HG03342 (cell line): ENCODE data around the gene ITPR2.
A peak's percentile ranks its signal among the peaks of the same experiment; 100 is the strongest.

Source experiments
- ATAC-seq: cut with Tn5 transposase; IDR thresholded peaks from one replicate; pipeline ENCODE4 v1.9.1; 2021; ENCODE audit warnings: mild to moderate bottlenecking, moderate library complexity; ENCODE audit not compliant: unreplicated experiment

Gene ITPR2

DNA sequence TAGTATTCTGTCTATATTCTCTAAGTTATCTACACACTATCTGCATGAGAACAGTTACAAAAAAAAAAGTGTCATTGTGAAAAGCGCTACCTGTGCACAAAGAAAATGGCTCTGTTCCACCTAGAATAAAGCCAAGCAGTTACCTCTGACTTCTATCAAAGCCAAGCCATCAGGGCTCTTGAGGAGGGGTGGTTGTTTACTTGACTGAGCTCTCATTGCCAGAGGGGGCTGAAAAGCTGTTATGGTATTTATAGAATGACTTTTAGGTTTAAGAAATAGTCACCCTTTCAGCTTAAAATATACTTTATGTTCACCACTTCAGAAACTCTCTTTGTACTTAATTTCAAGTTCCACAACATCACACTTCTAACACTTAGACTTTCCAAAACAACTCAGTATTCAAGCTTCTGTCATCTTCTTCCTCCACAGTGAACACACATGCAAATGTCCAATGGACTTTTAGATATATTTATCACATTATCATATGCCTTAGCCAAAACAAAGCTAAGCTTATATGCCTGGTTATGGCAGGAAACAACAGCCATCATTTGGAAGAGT, 7.5 kb downstream of the ITPR2 start:
- ATAC-seq, result no peak

DNA sequence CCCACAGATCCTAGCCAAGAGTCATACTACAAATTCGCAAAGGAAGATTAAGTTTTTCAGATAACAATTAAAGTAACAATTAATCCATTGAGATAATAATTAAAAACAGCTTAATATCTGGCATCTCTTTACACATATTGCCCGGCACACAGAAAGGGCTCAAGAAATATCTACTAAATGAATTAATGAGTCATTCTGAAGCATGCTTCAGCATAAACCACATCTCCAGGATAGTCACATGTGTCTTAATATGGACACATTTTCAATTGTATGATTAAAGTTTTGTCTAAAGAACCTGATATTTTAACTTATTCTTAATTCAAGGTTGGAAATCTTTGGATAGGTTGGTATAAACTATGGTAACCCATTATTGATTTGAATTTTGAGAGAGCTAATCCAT, 9.6 kb downstream of the ITPR2 start:
- ATAC-seq, result no peak

DNA sequence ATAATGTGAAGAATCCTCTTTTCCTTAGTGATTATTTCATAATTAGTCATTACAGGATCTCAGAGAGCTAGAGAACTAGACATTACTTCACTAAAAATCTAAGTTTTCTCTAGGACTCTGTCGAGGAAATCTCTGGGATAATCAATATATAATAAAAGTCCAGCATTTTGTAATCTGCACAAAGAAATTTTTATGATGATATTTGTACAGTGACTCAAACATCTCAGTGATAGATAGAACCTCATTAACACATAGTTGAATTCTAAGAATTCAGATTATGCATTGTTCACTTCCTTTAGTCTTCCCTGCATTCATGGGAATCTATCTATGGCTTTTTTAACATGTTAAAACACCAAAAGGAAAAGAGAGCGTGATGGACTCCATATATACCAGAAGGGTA, 11.0 kb downstream of the ITPR2 start:
- no peak for ATAC-seq

DNA sequence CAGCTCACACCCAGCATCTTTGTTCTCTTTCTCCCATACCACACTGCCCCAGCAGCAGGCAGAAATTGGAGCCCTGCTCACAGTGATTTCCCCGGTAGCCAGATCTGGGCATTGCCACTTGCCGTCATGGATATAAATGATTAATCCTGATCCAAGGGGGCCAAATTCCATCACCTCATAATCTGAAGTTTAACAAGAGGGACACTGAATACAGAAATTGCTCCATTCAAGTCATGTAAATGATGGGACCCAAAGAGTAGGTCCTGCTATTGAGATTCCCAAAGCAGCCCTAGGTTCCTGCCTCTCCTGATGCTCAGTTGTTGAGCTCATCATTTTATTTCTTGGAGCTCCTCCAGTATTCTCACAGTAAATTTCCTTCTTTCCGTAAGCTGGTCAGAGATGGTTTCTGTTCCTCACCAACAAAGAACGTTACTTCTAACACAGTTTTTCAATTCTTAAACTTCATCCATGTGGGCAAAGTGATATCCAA, 11.7 kb downstream of the ITPR2 start:
- ATAC-seq, result no peak

DNA sequence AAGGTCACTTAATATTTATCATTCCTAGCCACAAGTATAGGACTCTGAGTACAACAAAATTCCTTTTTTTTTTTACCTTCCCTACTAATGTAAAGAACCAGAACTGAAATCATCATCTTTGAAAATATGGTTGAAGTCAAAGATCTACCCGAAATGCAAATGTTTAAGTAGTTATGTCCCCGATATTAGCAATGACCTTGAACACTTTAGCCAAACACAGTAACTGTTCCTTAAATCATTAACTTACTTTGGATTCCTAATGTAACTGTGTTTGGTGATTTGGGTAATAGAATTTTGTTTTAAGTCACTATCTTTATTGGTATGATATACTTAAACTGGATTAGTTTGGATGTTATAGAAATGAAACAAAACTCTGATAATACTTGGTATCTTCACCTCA, 14.4 kb downstream of the ITPR2 start:
- ATAC-seq, result no peak

DNA sequence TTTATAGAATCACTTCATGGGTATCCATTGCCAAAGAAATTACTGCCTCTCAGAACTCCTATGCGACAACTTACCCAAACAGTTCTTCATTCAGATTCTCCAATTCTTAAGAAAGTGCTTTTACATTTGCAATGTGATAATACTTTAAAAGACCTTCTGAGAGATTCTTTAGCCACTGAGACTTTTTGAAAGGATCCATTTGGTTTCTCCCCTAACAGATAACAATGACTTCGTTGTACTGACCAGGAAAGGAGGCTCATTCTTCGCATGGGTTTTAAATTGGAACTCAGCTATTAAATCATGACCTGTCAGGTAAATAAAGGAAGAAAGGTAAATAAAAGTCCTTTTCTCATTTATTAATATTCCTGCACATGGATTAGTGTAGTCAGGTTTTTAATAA, 14.8 kb downstream of the ITPR2 start:
- no peak for ATAC-seq

DNA sequence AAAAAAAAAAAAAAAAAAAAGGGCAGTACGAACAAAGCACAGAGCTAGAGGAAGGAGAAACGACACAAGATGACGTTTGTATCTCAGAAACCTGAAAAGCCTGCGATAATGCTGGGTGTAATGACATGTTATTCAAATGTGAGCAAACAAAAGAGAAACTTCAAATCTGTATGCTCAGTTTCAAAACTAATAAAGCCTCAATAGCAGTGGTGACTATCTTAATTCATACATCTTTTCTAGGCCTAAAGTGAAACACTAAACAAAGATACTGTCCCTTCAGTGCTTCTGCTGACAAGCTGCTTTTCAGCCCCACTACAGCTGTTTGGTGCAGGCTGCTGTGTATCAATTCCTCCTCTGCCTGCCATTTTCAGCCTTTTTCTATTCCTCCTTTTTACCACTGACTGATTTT, 15.8 kb downstream of the ITPR2 start:
- peak; percentile 87 for ATAC-seq

DNA sequence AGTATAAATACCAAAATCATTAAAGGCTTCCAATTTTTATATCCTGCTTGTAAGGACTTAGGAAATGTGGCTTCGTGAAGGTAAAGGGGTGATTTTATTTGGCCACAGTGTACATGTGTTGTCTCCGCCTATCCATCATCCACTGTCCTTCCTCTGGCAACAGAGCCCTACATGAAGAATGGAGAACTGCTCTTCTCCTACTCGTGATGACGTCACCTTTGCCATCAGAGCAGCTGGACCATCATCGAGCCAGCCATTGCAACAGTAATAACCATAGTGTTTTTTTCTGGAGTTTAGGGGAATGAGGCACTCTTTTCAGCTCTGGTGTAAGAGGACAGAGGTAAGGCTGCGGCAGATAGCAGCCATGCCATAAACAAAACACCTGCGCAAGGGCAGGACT, 19.2 kb downstream of the ITPR2 start:
- no peak for ATAC-seq

DNA sequence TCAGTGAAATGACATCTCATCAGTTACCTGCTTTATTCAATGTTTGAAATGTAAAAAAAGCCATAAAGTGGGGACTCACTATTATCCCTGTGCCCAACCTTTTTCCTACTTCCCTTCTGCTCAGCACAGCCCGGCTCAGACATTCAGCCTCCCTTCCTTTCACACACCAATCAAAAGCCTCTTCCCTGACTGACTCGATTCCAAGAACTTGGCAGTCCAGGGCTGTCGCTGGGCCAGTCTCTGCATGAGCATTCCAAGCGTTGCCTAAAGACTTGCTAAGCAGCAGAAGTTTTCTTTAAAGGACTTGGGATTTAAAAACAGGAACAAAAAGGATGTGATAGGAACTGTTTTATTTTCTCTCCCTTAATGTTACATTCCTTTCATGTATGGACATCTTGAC, 22.7 kb downstream of the ITPR2 start:
- no peak for ATAC-seq

DNA sequence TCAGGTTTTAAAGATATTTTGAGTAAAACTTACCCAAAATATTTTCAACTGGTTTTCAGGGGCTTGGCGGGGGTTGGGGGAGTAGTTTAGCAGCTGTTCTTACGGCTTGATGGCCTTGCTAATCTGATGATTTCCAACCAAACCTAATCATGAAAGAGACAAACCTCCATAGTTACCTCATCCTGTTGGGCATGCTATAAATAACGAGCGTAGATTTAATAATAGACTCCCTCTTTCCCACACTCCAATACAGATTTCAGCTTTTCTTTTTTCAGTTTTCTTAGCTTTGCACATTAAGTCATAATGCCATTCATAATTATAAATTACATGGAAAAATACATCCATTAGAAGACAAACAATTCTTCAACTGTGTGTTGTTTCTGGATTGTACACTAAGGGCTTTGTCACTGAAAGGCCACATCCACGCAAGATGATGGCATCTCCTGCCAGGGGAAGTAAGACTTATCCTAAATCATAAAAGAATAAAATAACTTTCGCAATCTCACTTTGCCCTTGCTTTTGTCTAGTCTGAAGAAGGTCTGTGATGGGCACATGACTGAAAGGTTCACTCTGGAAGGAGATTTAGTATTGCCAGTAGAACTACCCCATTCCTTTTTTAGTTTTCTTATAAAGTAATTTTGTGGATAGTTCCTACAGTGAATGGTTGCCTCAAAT, 23.2 kb downstream of the ITPR2 start:
- ATAC-seq, result no peak

DNA sequence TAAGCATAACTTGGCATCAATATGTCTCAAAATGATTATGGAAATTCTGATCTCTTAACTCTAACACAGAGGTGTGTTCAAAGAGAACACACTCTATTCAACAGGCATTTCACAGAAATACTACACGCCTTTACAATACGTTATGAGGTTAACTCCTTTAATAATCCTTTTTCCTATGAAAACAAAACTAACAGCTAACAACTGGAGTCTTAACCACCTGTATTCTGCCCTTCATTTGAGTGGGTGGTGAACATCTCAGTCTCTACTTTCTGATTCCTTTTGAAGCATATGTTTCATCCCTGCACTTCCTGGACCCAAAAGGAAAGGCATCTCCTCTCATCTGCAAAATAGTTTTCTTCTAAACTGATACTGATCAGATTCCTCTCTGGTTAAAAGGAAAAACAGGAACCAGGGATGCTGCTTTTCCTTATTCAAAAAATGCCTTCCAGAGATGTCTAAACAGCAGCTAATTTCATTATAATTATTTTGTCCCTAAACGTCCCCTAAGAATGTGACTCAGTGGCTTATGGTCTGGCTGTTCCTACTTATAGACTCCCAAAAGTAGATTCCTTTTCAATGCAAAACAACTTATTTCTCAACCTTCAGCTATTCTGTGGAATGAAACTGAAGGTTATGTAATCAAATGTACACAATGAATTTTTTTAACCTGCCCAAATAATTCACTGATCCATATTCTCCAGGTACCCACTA, 24.1 kb downstream of the ITPR2 start:
- no peak for ATAC-seq

DNA sequence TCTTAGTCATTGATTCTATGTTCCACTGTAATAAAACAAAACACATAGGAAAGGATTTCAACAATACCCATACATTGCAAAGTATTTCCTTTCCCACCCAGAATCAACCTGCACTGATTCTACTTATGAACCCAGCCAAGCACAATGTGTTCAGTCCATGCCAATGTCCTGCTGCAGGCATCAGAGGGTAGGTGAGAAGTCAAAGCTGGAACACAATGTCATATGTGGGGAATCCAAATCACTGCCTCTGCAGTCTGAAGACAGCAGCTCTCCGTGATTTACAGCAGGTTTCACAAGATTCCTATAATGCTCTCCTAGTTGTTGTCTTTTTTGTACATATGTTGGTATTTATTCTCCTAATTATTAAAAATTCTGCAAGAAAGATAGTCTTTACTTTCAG, 25.7 kb downstream of the ITPR2 start:
- ATAC-seq, result no peak

DNA sequence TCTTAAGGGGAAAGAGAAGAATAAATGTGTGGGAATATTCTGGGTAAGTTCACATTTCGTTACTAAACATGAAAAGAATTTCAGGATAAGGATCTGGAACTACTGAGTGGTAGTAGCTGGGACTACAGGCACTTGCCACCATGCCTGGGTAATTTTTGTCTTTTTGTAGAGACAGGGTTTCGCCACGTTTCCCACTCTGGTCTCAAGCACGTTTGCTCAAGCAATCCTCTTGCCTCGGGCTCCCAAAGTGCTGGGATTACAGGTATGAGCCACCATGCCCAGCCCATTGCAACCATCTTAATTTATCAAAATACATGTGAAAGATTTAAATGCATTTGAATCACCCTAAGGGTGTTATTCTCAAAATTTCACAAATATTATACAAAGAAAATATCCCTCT, 26.4 kb downstream of the ITPR2 start:
- no peak for ATAC-seq

DNA sequence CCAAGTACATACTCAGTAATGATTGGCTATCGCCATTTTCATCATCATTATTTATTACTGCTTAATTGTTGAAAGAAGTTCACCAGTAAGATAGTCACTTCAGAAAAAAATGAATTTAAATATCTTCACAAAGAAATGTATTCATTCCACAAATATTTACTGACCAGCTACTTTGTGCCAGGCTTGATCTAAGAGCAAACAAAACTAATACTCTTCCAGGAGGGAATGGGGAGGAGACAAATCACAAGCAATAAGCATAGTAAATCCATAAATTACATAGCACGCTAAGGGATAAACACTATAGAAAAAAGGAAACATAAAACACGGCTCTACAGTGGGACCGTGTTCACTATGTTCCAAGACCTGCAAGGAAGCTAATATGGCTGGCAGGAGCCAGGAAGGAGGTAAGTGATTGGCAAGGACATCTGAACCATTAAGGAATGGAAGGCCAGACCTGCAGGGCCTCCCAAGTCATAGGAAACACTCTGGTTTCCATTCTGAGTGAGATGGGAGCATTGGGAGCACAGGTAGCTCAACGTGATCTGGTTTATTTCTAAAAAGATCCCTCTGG, 27.5 kb downstream of the ITPR2 start:
- no peak for ATAC-seq

DNA sequence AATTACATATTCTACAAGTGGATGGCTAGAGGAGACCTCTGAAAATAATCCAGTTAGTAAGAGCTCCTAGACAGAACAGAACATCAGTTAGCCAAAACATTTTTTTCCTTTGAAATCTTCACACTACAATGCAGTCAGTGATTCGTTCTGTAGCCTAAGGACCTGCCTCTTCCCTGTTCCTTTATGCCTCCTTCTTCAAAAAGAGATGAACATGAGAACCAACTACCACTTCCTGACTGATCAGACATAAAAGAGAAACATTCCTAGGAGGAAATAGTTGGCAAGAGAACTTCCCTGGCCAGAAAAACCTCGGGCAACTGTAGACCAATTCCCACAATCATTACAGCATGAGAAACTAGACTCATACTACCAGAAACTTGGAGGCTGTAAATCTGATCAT, 29.4 kb downstream of the ITPR2 start:
- ATAC-seq, result no peak

DNA sequence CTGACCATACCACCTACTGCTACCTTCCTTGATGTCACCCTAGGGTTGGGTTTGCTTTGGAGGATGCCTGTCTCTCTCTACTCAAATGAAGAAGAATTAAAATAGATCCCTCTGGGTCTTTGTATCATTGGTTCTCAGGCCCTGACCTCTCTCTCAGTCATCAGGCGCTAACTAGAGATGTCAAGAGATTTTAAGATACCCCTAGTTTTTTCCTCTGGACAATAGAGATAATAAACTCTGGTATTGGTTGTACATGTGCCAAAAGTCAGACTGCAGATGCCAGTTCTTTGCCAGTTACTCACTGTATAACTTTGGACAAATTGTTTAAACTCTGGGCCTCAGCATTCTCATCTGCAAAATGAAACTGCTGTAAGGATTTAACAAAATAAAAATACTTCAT, 31.5 kb downstream of the ITPR2 start:
- no peak for ATAC-seq

DNA sequence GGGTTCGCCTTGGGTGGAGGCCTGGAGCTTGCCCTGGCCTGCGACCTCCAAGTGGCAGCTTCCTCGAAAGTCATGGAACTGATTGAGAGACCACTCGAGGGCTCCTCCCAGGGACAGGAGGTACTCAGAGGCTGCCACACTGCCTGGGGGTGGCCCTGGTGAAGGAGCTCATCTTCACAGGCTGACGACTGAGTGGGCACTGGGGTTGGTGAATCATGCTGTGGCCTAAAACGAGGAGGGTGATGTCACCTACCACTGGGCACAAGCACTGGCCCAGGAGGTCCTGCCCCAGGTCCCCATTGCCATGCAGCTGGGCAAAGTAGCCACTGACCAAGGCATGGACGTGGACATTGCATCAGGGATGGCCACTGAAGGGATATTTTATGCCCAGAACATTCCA, 32.1 kb downstream of the ITPR2 start:
- no peak for ATAC-seq

DNA sequence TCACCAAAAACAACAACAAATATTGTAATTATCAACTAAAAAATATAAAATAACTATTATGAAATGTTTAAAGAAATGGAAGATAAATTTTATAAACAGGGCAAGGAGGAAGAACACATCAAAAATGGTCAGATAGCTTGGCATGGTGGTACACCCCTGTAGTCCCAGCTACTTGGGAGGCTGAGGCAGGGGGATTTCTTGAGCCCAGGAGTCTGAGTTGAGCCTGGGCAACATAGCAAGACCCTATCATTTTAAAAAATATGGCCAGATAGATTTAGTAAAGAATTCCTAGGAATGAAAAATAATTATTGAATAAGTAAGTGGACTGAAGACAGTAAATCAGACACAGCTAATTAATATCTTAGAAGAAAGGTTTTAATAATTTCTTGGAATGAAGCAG, 32.6 kb downstream of the ITPR2 start:
- ATAC-seq, result no peak

DNA sequence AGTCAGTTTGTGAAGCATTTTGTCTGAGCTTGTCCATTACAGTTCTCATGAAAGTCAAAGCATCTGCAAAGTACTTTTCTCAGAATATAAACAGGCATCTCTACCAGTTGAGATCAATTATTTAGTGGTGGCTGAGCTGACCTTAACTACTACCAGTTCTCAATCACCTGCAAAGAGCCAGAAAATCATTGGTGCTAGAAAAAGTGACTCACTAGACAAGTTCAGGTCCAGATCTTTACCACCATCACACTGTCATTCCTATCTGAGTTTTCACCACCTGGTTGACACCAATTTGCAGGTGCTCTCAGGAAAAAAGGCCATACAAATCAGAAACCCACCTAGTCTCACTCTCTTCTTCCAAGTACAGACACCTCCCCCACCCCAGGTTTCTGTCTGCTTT, 33.3 kb downstream of the ITPR2 start:
- ATAC-seq, result no peak

DNA sequence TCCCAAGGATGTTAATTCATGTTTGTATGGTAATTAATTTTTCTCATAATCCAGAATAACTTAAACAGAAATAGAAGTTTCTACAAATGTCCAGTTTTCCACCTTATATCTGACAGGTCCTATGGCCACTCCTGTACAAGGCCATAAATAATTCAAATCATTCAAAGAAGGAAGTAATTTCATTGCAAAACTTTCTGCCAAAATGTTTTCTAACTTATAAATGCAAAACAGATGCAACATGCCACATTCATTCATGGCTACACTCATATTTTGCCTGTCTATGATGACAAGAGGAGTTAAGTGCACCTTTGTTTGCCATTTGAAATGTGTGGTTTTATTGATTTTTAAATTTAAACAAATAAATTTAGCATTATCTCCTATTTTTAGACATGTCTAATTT, 34.4 kb downstream of the ITPR2 start:
- ATAC-seq, result no peak

DNA sequence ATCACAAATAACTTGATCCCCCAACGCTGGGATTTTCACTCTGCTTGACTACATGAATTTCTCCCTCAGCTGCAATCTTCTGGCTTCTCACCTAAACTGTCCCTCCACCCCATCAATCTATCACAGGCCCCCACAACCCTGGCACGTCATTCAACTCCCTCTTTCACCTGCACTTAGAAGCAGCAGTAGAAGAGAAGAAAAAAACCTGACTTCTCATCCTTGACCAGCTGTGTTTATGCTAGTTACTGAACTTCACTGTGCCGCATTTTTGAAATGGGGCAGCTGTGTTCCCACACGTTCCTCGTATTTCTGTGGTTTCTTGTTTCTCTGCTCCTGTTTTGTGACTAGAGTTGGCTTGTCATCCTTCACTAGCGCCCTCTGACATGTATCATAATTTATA, 35.0 kb downstream of the ITPR2 start:
- peak; percentile 66 for ATAC-seq

DNA sequence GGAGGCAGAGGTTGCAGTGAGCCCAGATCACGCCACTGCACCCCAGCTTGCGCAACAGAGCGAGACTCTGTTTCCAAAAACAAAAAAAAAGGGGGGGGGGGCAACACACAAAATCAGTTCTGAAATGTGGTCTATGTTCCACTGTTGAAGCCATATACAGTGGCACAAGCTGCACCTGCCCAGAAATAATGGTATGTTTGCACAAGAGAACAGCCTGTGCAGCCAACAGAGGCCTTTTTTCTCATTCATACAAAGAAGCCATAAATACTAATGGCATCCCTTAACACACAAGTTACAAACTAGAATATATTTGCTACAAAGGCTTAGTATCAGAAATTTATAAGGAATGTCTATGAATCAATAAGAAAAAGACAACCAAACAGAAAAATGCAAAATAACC, 37.1 kb downstream of the ITPR2 start:
- ATAC-seq, result no peak
